Calu3 (cell line): ENCODE data around the gene NUP93. TPM values are rescaled to one million over a fixed set of nuclear protein-coding genes. Genes with fewer than 3 reads are reported as not detected.

Experiments used
- BruUV-seq: library from RNA; stranded (reverse); fragments of 400-500 nt; replicated peaks from 2 replicates; lab custom pipeline; 2021; lab: Mats Ljungman, UMichigan
- CTCF ChIA-PET: fragments of 300-600 bp; sonication (Branson Sonifier 250); formaldehyde crosslinking; loops from one replicate; lab custom pipeline; 2022; ENCODE audit warnings: antibody characterized with exemption; lab: Charles Lee
- DNase-seq: peaks from one replicate; pipeline ENCODE4 v3.0.0; 2022
- H3K27ac Mint-ChIP-seq: one replicate; pipeline ENCODE4 v1.8.0; 2022; ENCODE audit warnings: mixed read lengths; ENCODE audit not compliant: unreplicated experiment
- H3K27me3 Mint-ChIP-seq: one replicate; pipeline ENCODE4 v1.8.0; 2022; ENCODE audit warnings: mixed read lengths; ENCODE audit not compliant: unreplicated experiment
- H3K36me3 Mint-ChIP-seq: one replicate; pipeline ENCODE4 v1.8.0; 2022; ENCODE audit warnings: mild to moderate bottlenecking, moderate library complexity, mixed read lengths; ENCODE audit not compliant: insufficient read depth, unreplicated experiment
- H3K4me1 Mint-ChIP-seq: one replicate; pipeline ENCODE4 v1.8.0; 2022; ENCODE audit warnings: mild to moderate bottlenecking, low read depth, mixed read lengths; ENCODE audit not compliant: unreplicated experiment
- H3K4me3 Mint-ChIP-seq: one replicate; pipeline ENCODE4 v1.8.0; 2022; ENCODE audit warnings: mild to moderate bottlenecking, low read depth, moderate library complexity, mixed read lengths; ENCODE audit not compliant: unreplicated experiment
- H3K9me3 Mint-ChIP-seq: one replicate; pipeline ENCODE4 v1.8.0; 2022; ENCODE audit warnings: low read depth, mixed read lengths; ENCODE audit not compliant: unreplicated experiment
- CTCF ChIP-seq: fragments of 200-600 bp; IDR thresholded peaks from one replicate; pipeline ENCODE4 v1.8.0; 2022; ENCODE audit warnings: antibody characterized with exemption; ENCODE audit not compliant: unreplicated experiment
- intact Hi-C: fragments of 100-400 bp; cut with micrococcal nuclease; formaldehyde crosslinking; loops from one replicate; pipeline ENCODE4 v1.10.0; 2022; ENCODE audit not compliant: unreplicated experiment
- total RNA-seq: library from RNA; stranded (reverse); gene quantifications from 2 replicates; pipeline ENCODE4 v1.2.3, GENCODE V29; 2022

Gene NUP93
- total RNA-seq, 1 experiment from 2014 or later: 120 TPM

GRCh38 chr16:56777482-56777881 is 47.6 kb downstream of the NUP93 start:
- H3K4me1 Mint-ChIP-seq: no peaks in the 10 kb centered on the region
- no peaks in the 10 kb centered on the region for H3K9me3 Mint-ChIP-seq
- BruUV-seq: no TSS peak
- intact Hi-C loops: no loop called here
- H3K27ac Mint-ChIP-seq: no peak overlapping the region
- H3K36me3 Mint-ChIP-seq: no peaks in the 10 kb centered on the region
- no peak overlapping the region for H3K4me3 Mint-ChIP-seq
- CTCF ChIA-PET: no interaction called here
- H3K27me3 Mint-ChIP-seq: no peaks in the 10 kb centered on the region
- DNase-seq: no peak
- no peak for TF ChIP-seq CTCF

GRCh38 chr16:56779906-56780305 is 50.0 kb downstream of the NUP93 start:
- Mint-ChIP-seq H3K4me3 (no peak overlapping the region), H3K27ac (no peak overlapping the region), H3K27me3 (no peaks in the 10 kb centered on the region), H3K36me3 (no peaks in the 10 kb centered on the region), H3K4me1 (peaks cover 10% of the 10 kb centered on the region), H3K9me3 (no peaks in the 10 kb centered on the region)
- CTCF ChIA-PET: no interaction called here
- no peak for TF ChIP-seq CTCF
- intact Hi-C loops: loop anchor here (10.0 kb wide), 1 partner anchor 265 kb away; no protein-coding TSS in a partner anchor
- BruUV-seq: no TSS peak
- no peak for DNase-seq

- Mint-ChIP-seq H3K36me3 (no peaks in the 10 kb centered on the region), H3K9me3 (no peaks in the 10 kb centered on the region), H3K27ac (no peak overlapping the region), H3K4me1 (peaks cover 10% of the 10 kb centered on the region), H3K27me3 (no peaks in the 10 kb centered on the region), H3K4me3 (no peak overlapping the region)
- CTCF ChIA-PET: no interaction called here
- intact Hi-C loops: loop anchor here (10.0 kb wide), 1 partner anchor 266 kb away; no protein-coding TSS in a partner anchor
- DNase-seq: no peak
- TF ChIP-seq CTCF: no peak
- BruUV-seq: no TSS peak
These were observed 50.7 kb downstream of the NUP93 start for GRCh38 chr16:56780646-56781045.

GRCh38 chr16:56781528-56781961 is 51.6 kb downstream of the NUP93 start:
- CTCF ChIA-PET: no interaction called here
- no peak overlapping the region for H3K4me3 Mint-ChIP-seq
- no TSS peak for BruUV-seq
- H3K4me1 Mint-ChIP-seq: peaks cover 10% of the 10 kb centered on the region
- no peak for DNase-seq
- H3K9me3 Mint-ChIP-seq: no peaks in the 10 kb centered on the region
- H3K27ac Mint-ChIP-seq: no peak overlapping the region
- intact Hi-C loops: loop anchor here (10.0 kb wide), 1 partner anchor 267 kb away; no protein-coding TSS in a partner anchor
- no peaks in the 10 kb centered on the region for H3K27me3 Mint-ChIP-seq
- no peak for TF ChIP-seq CTCF
- no peaks in the 10 kb centered on the region for H3K36me3 Mint-ChIP-seq
